Subcutaneous abdominal adipose tissue (tissue), 5 donors: ENCODE data around the gene IDE.

Experiments used
- H3K27ac ChIP-seq: one replicate; pipeline ENCODE4 v1.7.0; 2013; ENCODE audit warnings: low read depth, mild to moderate bottlenecking, inconsistent platforms, low read length, moderate library complexity
- H3K27me3 ChIP-seq, 5 donors: one replicate each; pipeline ENCODE4 v1.7.0; 2013; ENCODE audit warnings: low read length in 5 of 5, inconsistent platforms in 1 of 5; ENCODE audit not compliant: control insufficient read depth in 5 of 5, insufficient read depth in 4 of 5
- H3K36me3 ChIP-seq, 5 donors: one replicate each; pipeline ENCODE4 v1.7.0; 2013; ENCODE audit warnings: low read length in 5 of 5; ENCODE audit not compliant: control insufficient read depth in 5 of 5, insufficient read depth in 5 of 5
- H3K4me1 ChIP-seq, 5 donors: one replicate each; pipeline ENCODE4 v1.7.0; 2013; ENCODE audit warnings: low read length in 5 of 5, mild to moderate bottlenecking in 3 of 5, moderate library complexity in 1 of 5; ENCODE audit not compliant: control insufficient read depth in 5 of 5, insufficient read depth in 5 of 5
- H3K4me3 ChIP-seq, 5 donors: one replicate each; pipeline ENCODE4 v1.7.0; 2013; ENCODE audit warnings: low read length in 5 of 5, low read depth in 1 of 5
- H3K9ac ChIP-seq, 5 donors: one replicate each; pipeline ENCODE4 v1.7.0; 2013; ENCODE audit warnings: low read length in 5 of 5, mild to moderate bottlenecking in 4 of 5, moderate library complexity in 3 of 5
- H3K9me3 ChIP-seq, 5 donors: one replicate each; pipeline ENCODE4 v1.7.0; 2013; ENCODE audit warnings: low read length in 5 of 5; ENCODE audit not compliant: control insufficient read depth in 5 of 5
- donor health status: healthy.
- donor health status: healthy.
- donor health status: healthy.
- donor health status: healthy.
- donor health status: healthy.

IDE gene

GRCh38 chr10:92567952-92568600 lies 5.8 kb downstream of the IDE start:
- no peaks in the 10 kb centered on the region for H3K27me3 ChIP-seq
- H3K27ac ChIP-seq, result no peak overlapping the region
- no peak overlapping the region for H3K4me3 ChIP-seq
- H3K9me3 ChIP-seq, result no peaks in the 10 kb centered on the region
- H3K9ac ChIP-seq, result no peak overlapping the region
- peaks cover 5 to 21% (median 18%) of the 10 kb centered on the region in 5 donors for H3K4me1 ChIP-seq
- H3K36me3 ChIP-seq, result peaks cover 0 to 12% (median 3%) of the 10 kb centered on the region in 5 donors

- Histone ChIP-seq H3K9ac (no peak overlapping the region), H3K4me1 (peaks cover 0 to 7% (median 3%) of the 10 kb centered on the region in 5 donors), H3K36me3 (peaks cover 9 to 33% (median 14%) of the 10 kb centered on the region in 5 donors), H3K27ac (no peak overlapping the region), H3K27me3 (no peaks in the 10 kb centered on the region), H3K9me3 (no peaks in the 10 kb centered on the region), H3K4me3 (no peak overlapping the region)
Measured at GRCh38 chr10:92562424-92562823, 11.5 kb downstream of the IDE start.

GRCh38 chr10:92559046-92559445 lies 14.8 kb downstream of the IDE start:
- no peak overlapping the region for H3K4me3 ChIP-seq
- peaks cover 0 to 4% (median 3%) of the 10 kb centered on the region in 5 donors for H3K9me3 ChIP-seq
- no peaks in the 10 kb centered on the region for H3K27me3 ChIP-seq
- H3K4me1 ChIP-seq, result peaks cover 0 to 3% (median 3%) of the 10 kb centered on the region in 5 donors
- H3K27ac ChIP-seq, result no peak overlapping the region
- peaks cover 17 to 45% (median 22%) of the 10 kb centered on the region in 5 donors for H3K36me3 ChIP-seq
- no peak overlapping the region for H3K9ac ChIP-seq

- no peak overlapping the region for H3K4me3 ChIP-seq
- H3K4me1 ChIP-seq, result no peaks in the 10 kb centered on the region
- no peak overlapping the region for H3K27ac ChIP-seq
- no peak overlapping the region for H3K9ac ChIP-seq
- H3K9me3 ChIP-seq, result peaks cover 2 to 8% (median 6%) of the 10 kb centered on the region in 5 donors
- no peaks in the 10 kb centered on the region for H3K27me3 ChIP-seq
- H3K36me3 ChIP-seq, result peaks cover 8 to 26% (median 12%) of the 10 kb centered on the region in 5 donors
Measured at GRCh38 chr10:92553959-92554358, 19.9 kb downstream of the IDE start.

- H3K4me1 ChIP-seq, result no peaks in the 10 kb centered on the region
- H3K27me3 ChIP-seq, result no peaks in the 10 kb centered on the region
- no peak overlapping the region for H3K27ac ChIP-seq
- H3K9ac ChIP-seq, result no peak overlapping the region
- H3K9me3 ChIP-seq, result peaks cover 2 to 8% (median 6%) of the 10 kb centered on the region in 5 donors
- peaks cover 6 to 30% (median 13%) of the 10 kb centered on the region in 5 donors for H3K36me3 ChIP-seq
- H3K4me3 ChIP-seq, result no peak overlapping the region
Measured at GRCh38 chr10:92552310-92552709, 21.6 kb downstream of the IDE start.

- H3K36me3 ChIP-seq, result peaks cover 6 to 25% (median 13%) of the 10 kb centered on the region in 5 donors
- H3K27ac ChIP-seq, result no peak overlapping the region
Measured at GRCh38 chr10:92550924-92551323, 23.0 kb downstream of the IDE start.

GRCh38 chr10:92547676-92548075 lies 26.2 kb downstream of the IDE start:
- Histone ChIP-seq H3K9ac (no peak overlapping the region), H3K4me3 (no peak overlapping the region), H3K27me3 (no peaks in the 10 kb centered on the region), H3K36me3 (peaks cover 0 to 12% (median 2%) of the 10 kb centered on the region in 5 donors), H3K27ac (no peak overlapping the region), H3K4me1 (no peaks in the 10 kb centered on the region), H3K9me3 (no peaks in the 10 kb centered on the region)

More at GRCh38 chr10:92550924-92551323, 23.0 kb downstream of the IDE start:
- Histone ChIP-seq H3K4me1 (no peaks in the 10 kb centered on the region), H3K27me3 (no peaks in the 10 kb centered on the region), H3K9me3 (peaks cover 2 to 8% (median 6%) of the 10 kb centered on the region in 5 donors), H3K4me3 (no peak overlapping the region), H3K9ac (no peak overlapping the region)

- no peaks in the 10 kb centered on the region for H3K27me3 ChIP-seq
- H3K4me1 ChIP-seq, result no peaks in the 10 kb centered on the region
- H3K4me3 ChIP-seq, result no peak overlapping the region
- H3K36me3 ChIP-seq, result peaks cover 0 to 12% (median 2%) of the 10 kb centered on the region in 5 donors
- H3K27ac ChIP-seq, result no peak overlapping the region
- no peaks in the 10 kb centered on the region for H3K9me3 ChIP-seq
- no peak overlapping the region for H3K9ac ChIP-seq
Measured at GRCh38 chr10:92545556-92545955, 28.3 kb downstream of the IDE start.

- no peak overlapping the region for H3K4me3 ChIP-seq
- no peaks in the 10 kb centered on the region for H3K9me3 ChIP-seq
- H3K9ac ChIP-seq, result no peak overlapping the region
- H3K27ac ChIP-seq, result no peak overlapping the region
- no peaks in the 10 kb centered on the region for H3K4me1 ChIP-seq
- no peaks in the 10 kb centered on the region for H3K27me3 ChIP-seq
- peaks cover 0 to 12% (median 2%) of the 10 kb centered on the region in 5 donors for H3K36me3 ChIP-seq
Measured at GRCh38 chr10:92544296-92544695, 29.6 kb downstream of the IDE start.

GRCh38 chr10:92542458-92542857 lies 31.4 kb downstream of the IDE start:
- peaks cover 0 to 2% (median 0%) of the 10 kb centered on the region in 5 donors for H3K36me3 ChIP-seq

More at GRCh38 chr10:92542458-92542857, 31.4 kb downstream of the IDE start:
- no peak overlapping the region for H3K9ac ChIP-seq
- H3K9me3 ChIP-seq, result no peaks in the 10 kb centered on the region
- H3K27me3 ChIP-seq, result no peaks in the 10 kb centered on the region
- no peak overlapping the region for H3K4me3 ChIP-seq
- peaks cover 0 to 9% (median 5%) of the 10 kb centered on the region in 5 donors for H3K4me1 ChIP-seq
- H3K27ac ChIP-seq, result no peak overlapping the region
